Activated CD4-positive, alpha-beta T cell treated with anti-CD3 and anti-CD28 coated beads, Interleukin-2, amount 10 ng/mL, durations not matched to agents 24 days and 14 days (primary cell): ENCODE data around the gene PRL. TPM values are rescaled to one million over a fixed set of nuclear protein-coding genes. Genes with fewer than 3 reads are reported as not detected.

Experiments
- DNase-seq: peaks from one replicate; pipeline ENCODE4 v3.0.0; 2022
- H3K27ac Mint-ChIP-seq: one replicate; pipeline ENCODE4 v1.8.0; 2022; ENCODE audit warnings: mild to moderate bottlenecking, mixed read lengths
- H3K27me3 Mint-ChIP-seq: one replicate; pipeline ENCODE4 v1.8.0; 2022; ENCODE audit warnings: mixed read lengths
- H3K36me3 Mint-ChIP-seq: one replicate; pipeline ENCODE4 v1.8.0; 2022; ENCODE audit warnings: low read depth, mild to moderate bottlenecking, mixed read lengths
- H3K4me1 Mint-ChIP-seq: one replicate; pipeline ENCODE4 v1.8.0; 2021; ENCODE audit warnings: mixed read lengths
- H3K4me3 Mint-ChIP-seq: one replicate; pipeline ENCODE4 v1.8.0; 2022; ENCODE audit warnings: mild to moderate bottlenecking, moderate library complexity, mixed read lengths
- H3K9me3 Mint-ChIP-seq: one replicate; pipeline ENCODE4 v1.8.0; 2021; ENCODE audit warnings: mixed read lengths
- intact Hi-C: fragments of 100-400 bp; cut with micrococcal nuclease; formaldehyde crosslinking; loops from one replicate; pipeline ENCODE4 v1.15.1; 2023
- total RNA-seq: library from RNA; stranded (reverse); gene quantifications from 2 replicates; pipeline ENCODE4 v1.2.3, GENCODE V29; 2022

Gene PRL
- not detected in 2 replicates for total RNA-seq

DNA sequence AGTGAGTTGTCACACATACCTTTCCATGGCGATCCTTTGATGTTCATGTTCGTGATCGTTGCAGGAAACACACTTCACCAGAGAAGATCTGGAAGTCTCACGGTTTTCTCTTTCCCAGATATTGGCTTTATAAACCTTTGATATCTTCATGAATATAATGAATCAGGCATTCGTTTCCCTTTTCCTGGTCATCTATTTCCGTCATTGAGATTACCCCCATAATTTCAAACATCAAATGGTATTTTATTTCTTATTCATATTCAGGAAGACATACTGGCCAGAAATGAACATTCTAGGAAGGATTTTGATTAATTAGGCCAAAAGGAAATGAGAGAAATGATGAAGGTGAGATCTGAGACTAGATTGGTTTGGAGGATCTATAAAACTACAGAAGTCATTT is at the start of gene PRL:
Gene PRL, minus strand, starts transcription at position 101 of the 400 bp plus-strand sequence. Its CDS starts 54 bp downstream, at position 47.
- H3K4me1 Mint-ChIP-seq = no peaks in the 10 kb centered on the region
- intact Hi-C loops = no loop called here
- H3K9me3 Mint-ChIP-seq = no peaks in the 10 kb centered on the region
- H3K27me3 Mint-ChIP-seq = no peaks in the 10 kb centered on the region
- no peak within 1 kb of the TSS for H3K27ac Mint-ChIP-seq
- H3K36me3 Mint-ChIP-seq = no peaks in the 10 kb centered on the region
- no peak for DNase-seq
- H3K4me3 Mint-ChIP-seq = no peak within 1 kb of the TSS

DNA sequence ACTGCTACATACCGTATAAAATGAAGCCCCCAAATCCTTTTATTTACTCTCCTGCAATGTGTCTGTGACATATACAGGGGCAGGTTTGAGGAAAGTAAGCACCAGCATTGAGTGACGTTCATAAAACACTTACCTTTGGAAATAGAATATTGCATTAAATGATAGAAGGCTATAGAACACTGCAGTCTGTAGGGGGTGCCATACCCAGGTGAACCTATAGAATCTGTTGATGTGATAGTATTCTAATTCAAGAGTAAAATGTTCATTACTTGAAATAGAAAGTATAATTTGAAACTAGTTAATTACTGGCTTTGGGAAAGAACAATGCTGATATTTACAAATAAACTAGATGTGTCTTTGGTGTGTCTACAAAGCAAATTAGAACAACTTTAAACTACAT is 47.0 kb upstream of the PRL start:
- Mint-ChIP-seq H3K36me3 (no peaks in the 10 kb centered on the region), H3K4me3 (no peak overlapping the region), H3K27me3 (no peaks in the 10 kb centered on the region), H3K4me1 (no peaks in the 10 kb centered on the region), H3K27ac (no peak overlapping the region), H3K9me3 (peaks cover 3% of the 10 kb centered on the region)
- intact Hi-C loops = no loop called here
- DNase-seq = no peak

DNA sequence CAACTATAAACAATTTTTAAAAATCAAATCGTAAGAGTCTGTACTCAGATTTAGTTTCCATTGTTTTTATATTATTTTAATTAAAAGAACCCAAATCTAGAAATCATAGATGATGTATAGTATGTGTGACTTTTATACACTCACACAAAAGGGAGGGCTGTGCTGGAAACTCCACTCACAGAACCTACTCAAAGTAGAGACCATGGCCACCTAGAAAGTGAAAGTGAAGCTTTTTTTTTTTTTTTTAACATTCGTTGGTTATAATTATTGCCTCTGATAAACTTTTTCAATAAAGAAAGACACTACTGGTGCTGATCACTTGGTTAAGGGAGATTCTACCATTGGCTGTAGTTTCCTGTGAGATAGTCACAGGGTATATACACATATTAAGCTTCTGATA is 37.9 kb upstream of the PRL start:
- no peak for DNase-seq
- Mint-ChIP-seq H3K4me3 (no peak overlapping the region), H3K9me3 (no peaks in the 10 kb centered on the region), H3K27me3 (no peaks in the 10 kb centered on the region), H3K36me3 (no peaks in the 10 kb centered on the region), H3K27ac (no peak overlapping the region), H3K4me1 (no peaks in the 10 kb centered on the region)
- intact Hi-C loops = no loop called here

DNA sequence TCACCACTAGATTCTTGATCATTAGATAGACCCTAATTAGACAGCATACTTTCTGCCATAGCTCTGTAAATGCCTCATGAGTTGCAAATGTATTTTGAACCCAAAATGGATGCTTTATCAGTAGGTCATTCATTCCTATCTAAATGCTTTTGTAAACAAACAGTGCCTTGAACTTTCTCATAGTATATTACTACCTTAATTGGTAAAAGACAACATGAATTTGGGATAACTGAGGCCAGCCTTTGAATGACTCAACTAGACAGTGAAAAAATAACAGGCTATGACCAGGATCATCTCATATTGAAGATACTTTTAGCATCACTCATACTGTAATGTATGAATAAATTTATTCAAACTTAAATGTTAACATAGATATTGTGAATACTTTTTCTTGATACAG is 37.0 kb upstream of the PRL start:
- no peak overlapping the region for H3K4me3 Mint-ChIP-seq
- no peaks in the 10 kb centered on the region for H3K9me3 Mint-ChIP-seq
- intact Hi-C loops = no loop called here
- H3K36me3 Mint-ChIP-seq = no peaks in the 10 kb centered on the region
- DNase-seq = no peak
- no peaks in the 10 kb centered on the region for H3K27me3 Mint-ChIP-seq
- no peak overlapping the region for H3K27ac Mint-ChIP-seq
- no peaks in the 10 kb centered on the region for H3K4me1 Mint-ChIP-seq

DNA sequence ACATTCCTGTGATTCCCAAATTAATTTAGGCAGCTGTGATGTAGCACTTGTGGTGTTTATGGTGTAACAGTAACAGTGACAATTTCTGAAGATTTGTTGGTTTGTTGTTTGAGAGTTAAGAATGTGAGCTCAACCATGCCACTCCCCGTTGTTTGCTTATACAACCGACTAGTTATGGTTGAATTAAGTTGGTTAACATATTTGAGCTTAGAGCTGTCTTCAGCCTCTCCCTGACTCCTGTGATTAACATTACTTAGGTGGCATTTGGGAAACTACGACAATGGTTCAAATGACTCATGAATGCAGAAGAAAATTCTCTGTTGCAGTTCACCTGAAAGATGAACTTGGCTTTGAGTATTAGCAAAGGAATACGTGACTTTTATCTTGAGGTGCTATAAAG is 35.9 kb upstream of the PRL start:
- Mint-ChIP-seq H3K4me3 (no peak overlapping the region), H3K27me3 (no peaks in the 10 kb centered on the region), H3K27ac (no peak overlapping the region), H3K36me3 (no peaks in the 10 kb centered on the region), H3K4me1 (no peaks in the 10 kb centered on the region), H3K9me3 (no peaks in the 10 kb centered on the region)
- intact Hi-C loops = no loop called here
- DNase-seq = no peak

DNA sequence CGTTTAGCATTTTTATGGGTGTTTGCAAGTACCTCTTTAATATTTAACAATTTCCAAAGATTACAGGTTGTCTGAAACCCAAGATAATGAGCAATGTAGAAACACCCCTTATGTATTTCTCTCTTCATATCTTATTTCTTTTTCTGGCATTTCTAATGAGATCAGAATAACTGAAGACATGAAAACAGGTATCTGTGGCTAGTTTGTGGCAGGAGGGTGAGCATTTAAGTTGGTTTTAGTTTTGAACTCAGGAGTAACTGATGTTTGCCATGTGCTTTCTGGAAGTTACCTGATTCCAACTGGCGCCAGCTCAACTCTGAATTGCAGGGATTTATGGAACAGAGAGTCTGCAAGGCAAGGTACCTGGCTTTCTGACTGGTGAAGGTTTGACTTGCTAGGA is 35.4 kb upstream of the PRL start:
- Mint-ChIP-seq H3K27me3 (no peaks in the 10 kb centered on the region), H3K4me1 (no peaks in the 10 kb centered on the region), H3K27ac (no peak overlapping the region), H3K4me3 (no peak overlapping the region), H3K36me3 (no peaks in the 10 kb centered on the region), H3K9me3 (no peaks in the 10 kb centered on the region)
- intact Hi-C loops = no loop called here
- DNase-seq = no peak

DNA sequence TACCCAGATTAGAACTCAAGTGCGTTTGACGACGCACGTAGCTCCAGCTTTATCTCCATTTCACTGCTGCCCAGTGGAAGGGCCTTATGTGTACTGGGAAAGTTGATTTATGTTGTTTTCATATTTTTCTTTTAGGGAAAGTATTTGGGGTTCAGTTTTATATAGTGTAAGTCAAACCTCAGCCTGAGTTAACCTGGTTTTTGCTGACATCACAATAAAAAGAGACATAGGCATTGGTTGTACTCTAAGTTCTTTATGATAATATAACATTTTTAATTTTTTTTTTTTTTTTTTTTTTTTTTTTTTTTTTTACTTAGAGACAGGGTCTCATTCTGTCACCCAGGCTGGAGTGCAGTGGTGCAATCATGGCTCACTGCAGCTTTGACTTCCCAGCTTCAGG is 34.1 kb upstream of the PRL start:
- Mint-ChIP-seq H3K36me3 (no peaks in the 10 kb centered on the region), H3K4me1 (no peaks in the 10 kb centered on the region), H3K27ac (no peak overlapping the region), H3K4me3 (no peak overlapping the region), H3K27me3 (no peaks in the 10 kb centered on the region), H3K9me3 (no peaks in the 10 kb centered on the region)
- intact Hi-C loops = no loop called here
- DNase-seq = no peak

DNA sequence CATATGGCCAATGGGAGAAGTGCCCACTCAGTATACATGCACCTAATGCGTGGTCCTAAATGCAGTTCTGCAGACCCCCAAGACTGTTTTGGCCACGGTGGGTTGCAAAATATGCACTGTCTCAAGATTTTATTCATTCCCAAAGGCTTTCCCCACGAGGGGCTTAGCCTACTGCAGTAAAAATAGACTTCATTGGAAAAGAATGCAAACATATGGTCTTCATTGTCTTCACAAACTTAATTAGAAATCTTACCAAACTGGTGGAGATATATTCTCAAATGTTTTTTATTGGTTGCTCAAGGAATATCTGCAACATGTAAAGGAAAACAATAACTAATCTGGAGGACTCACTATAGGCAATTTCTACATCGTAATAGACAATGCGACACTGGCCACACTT is 31.6 kb upstream of the PRL start:
- Mint-ChIP-seq H3K36me3 (no peaks in the 10 kb centered on the region), H3K4me1 (no peaks in the 10 kb centered on the region), H3K4me3 (no peak overlapping the region), H3K27me3 (no peaks in the 10 kb centered on the region), H3K27ac (no peak overlapping the region), H3K9me3 (no peaks in the 10 kb centered on the region)
- no peak for DNase-seq
- intact Hi-C loops = no loop called here

DNA sequence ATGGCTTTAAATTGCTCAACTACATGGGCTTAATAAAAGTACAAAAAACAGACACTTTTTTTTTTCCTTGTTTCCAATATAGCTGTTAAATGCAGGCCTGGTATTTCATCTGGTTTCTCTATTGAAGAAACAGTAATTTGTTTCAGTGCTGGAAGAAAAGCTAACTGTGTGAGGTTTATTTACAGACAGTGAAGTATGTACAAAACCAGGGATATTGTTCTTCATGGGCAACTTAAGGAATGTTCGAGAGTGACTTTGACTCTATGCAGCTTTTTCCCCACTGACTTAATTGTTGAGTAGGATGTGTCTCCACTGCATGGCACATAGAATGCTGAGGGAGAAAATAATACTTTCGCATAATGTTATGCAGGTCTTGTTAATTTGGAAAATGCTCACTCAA is 31.0 kb upstream of the PRL start:
- Mint-ChIP-seq H3K4me1 (no peaks in the 10 kb centered on the region), H3K9me3 (no peaks in the 10 kb centered on the region)

DNA sequence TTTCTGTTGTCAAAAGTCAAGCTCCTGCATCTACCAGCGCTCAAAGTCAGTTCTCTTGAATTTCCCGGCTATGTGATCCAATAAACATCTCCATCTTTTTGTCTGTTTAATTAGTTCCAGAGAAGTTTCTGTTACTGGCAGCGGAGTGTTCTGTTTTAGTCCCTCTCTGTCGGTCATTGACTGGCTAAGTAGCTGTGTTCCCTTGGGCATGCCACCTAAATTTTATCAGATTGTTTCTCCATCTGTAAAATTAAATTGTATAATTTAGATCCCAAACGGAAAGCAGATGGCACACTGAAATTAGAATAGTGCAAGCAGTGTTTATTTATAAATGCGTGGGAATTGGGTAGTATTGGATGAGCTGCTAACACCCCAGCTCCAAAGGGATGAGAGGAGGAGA is 29.7 kb upstream of the PRL start:
- Mint-ChIP-seq H3K27me3 (no peaks in the 10 kb centered on the region), H3K36me3 (no peaks in the 10 kb centered on the region), H3K27ac (no peak overlapping the region), H3K4me1 (no peaks in the 10 kb centered on the region), H3K9me3 (no peaks in the 10 kb centered on the region), H3K4me3 (no peak overlapping the region)
- no peak for DNase-seq
- intact Hi-C loops = no loop called here

More for the DNA sequence above, 31.0 kb upstream of the PRL start:
- DNase-seq = no peak
- Mint-ChIP-seq H3K27ac (no peak overlapping the region), H3K4me3 (no peak overlapping the region), H3K27me3 (no peaks in the 10 kb centered on the region), H3K36me3 (no peaks in the 10 kb centered on the region)
- intact Hi-C loops = no loop called here

DNA sequence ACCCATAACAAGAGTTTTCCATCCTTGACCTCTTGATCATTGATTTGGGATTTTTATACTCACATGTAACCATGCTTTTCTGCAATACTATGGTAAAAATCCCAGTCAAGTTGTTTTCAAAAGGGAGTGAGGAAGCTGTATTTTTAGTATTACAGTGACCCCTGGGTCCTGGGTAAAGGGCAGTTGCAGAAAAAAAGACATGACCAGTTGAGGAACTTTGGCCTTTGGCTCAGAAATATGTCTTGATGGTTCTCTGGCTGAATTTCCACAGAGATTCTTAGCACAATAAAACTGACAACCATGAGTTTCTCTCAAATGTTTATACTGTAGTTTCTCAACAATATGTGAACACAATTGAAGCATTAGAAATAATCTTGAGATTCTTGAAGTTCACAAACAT is 28.6 kb upstream of the PRL start:
- Mint-ChIP-seq H3K27ac (no peak overlapping the region), H3K27me3 (no peaks in the 10 kb centered on the region), H3K4me1 (no peaks in the 10 kb centered on the region), H3K9me3 (no peaks in the 10 kb centered on the region), H3K36me3 (no peaks in the 10 kb centered on the region), H3K4me3 (no peak overlapping the region)
- intact Hi-C loops = no loop called here
- no peak for DNase-seq

DNA sequence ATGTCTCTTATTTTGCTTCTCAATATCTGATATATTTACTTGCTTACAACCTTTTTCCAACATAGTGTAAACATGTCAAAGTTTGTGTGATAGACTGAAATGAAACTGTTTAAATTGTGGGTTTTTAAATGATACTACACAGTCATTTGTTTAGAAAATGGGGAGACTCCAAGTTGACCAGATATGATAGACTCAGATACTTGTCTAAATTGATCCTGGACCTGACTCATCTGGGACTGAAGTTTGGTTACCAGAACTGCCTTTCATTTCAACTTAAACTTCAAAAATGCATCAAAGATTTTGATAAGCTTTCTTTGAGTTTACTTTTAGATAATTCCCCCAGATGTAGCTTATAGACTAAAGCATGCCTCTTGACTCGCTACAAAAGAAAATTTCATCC is 27.0 kb upstream of the PRL start:
- intact Hi-C loops = no loop called here
- H3K4me1 Mint-ChIP-seq = no peaks in the 10 kb centered on the region
- no peak overlapping the region for H3K4me3 Mint-ChIP-seq
- H3K9me3 Mint-ChIP-seq = no peaks in the 10 kb centered on the region
- no peak overlapping the region for H3K27ac Mint-ChIP-seq
- H3K36me3 Mint-ChIP-seq = no peaks in the 10 kb centered on the region
- no peaks in the 10 kb centered on the region for H3K27me3 Mint-ChIP-seq
- DNase-seq = no peak

DNA sequence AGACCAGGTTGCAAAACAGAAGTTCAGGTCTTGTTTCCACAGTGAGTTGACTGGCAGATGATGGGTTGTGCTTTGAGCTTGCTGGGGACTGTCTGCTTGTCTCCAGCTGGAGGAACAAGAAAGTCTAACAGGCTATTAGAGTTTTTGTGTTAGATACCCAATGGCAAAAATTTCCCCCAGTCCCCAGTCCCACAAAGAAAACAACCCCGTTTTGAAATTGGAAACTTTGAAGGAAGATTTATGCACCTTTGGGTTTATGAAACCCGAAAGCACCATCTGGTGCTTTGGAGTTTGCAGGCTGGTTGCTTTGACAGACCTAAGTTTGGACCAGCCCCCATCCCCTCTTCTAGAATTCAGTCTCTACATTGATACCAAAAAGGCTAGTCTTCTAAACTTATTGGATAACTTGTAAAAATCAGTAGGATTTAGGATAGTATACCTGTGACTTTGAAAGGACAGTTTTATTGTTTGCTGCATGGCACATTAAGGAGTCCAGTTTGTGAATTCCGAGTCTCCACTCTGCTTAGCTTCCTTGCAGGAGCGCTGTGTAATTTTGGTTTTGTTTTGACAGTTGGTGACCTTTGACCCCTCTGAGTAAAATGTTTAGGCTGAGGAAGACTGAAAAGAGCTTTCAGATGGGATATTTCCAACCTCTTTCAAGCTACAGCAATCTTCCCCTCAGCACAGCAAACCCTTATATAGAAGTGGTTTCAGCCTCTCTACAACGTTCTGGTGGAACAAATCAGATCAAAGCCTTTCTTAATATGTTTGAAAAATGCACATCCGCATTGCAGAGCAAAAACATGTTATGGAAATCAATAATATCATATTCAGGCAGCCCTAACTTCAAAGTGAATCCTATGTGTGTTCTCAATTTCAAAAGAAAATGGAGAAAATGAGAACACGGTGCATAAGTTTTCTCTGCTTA is 25.5 kb upstream of the PRL start:
- intact Hi-C loops = no loop called here
- H3K4me1 Mint-ChIP-seq = no peaks in the 10 kb centered on the region
- no peak overlapping the region for H3K4me3 Mint-ChIP-seq
- H3K27me3 Mint-ChIP-seq = no peaks in the 10 kb centered on the region
- H3K9me3 Mint-ChIP-seq = no peaks in the 10 kb centered on the region
- no peak for DNase-seq
- no peaks in the 10 kb centered on the region for H3K36me3 Mint-ChIP-seq
- H3K27ac Mint-ChIP-seq = no peak overlapping the region

DNA sequence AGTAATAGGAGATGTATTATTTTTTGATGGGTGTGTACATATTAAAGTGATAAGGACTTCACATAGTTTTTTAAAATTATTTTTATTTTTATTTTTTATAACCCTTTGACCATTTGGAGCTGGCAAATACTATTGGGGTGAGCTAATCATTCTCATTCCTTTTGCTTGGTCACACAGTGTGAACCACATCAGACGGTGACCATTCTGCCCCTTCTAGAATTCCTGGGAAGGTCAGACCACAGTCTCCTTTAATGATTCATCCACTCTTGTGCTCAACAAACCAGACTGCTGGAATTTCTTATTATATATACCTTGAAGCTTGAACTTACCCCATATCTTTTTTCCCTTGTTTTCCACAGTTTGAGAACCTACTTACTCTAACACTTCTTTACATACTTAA is 23.9 kb upstream of the PRL start:
- no peaks in the 10 kb centered on the region for H3K36me3 Mint-ChIP-seq
- no peaks in the 10 kb centered on the region for H3K9me3 Mint-ChIP-seq
- DNase-seq = no peak
- no peaks in the 10 kb centered on the region for H3K27me3 Mint-ChIP-seq
- intact Hi-C loops = no loop called here
- H3K27ac Mint-ChIP-seq = no peak overlapping the region
- H3K4me3 Mint-ChIP-seq = no peak overlapping the region
- no peaks in the 10 kb centered on the region for H3K4me1 Mint-ChIP-seq

DNA sequence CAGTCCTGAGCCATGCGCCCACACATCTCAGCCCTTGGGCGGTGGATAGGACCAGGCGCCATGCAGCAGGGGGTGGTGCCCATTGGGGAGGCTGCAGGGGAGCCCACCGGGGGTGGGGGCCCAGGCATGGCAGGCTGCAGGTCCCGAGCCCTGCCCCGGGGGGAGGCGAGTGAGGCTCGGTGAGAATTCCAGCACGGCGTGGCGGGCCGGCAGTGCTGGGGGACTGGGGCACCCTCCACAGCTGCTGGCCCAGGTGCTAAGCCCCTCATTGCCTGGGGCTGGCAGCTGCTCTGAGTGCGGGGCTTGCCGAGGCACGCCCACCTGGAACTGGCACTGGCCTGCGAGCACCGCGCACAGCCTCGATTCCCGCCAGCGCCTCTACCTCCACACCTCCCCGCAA is 21.6 kb upstream of the PRL start:
- no peak for DNase-seq

More for the DNA sequence above, 21.6 kb upstream of the PRL start:
- H3K4me3 Mint-ChIP-seq = no peak overlapping the region
- no peaks in the 10 kb centered on the region for H3K4me1 Mint-ChIP-seq
- peaks cover 5% of the 10 kb centered on the region for H3K9me3 Mint-ChIP-seq
- no peaks in the 10 kb centered on the region for H3K36me3 Mint-ChIP-seq
- no peaks in the 10 kb centered on the region for H3K27me3 Mint-ChIP-seq
- intact Hi-C loops = no loop called here
- no peak overlapping the region for H3K27ac Mint-ChIP-seq
